WI38 (cell line): ENCODE data around the gene GAMT.

Source experiments
- H3K4me3 ChIP-seq: 2 replicates; pipeline ENCODE4 v1.5.1; 2011; ENCODE audit warnings: low read depth, mild to moderate bottlenecking, control low read depth, low read length
- TF ChIP-seq, protein P1 (sequence below): IDR thresholded peaks from 2 replicates; pipeline ENCODE4 v1.5.1; 2012; ENCODE audit warnings: low read depth, mild to moderate bottlenecking, control low read depth, low read length

The GAMT gene

DNA sequence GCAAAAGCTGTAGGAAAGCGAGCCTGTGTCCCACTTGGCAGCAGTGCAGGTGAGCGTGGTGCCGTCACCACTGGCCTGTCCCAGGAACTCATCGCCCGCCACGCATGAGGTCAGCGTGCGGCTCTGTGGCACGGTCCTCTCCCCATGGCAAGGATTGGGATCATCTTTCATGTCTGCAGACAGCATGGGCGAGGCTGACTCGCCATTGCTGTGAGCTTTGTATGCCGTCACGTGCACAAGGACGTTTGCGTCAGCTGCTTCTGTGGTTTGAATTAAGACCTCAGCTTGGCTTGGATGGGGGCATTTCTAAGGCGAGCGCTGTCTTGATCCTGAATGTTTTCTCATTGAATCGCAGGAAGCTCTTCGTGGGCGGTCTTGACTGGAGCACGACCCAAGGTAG lies 15.8 kb upstream of the GAMT start:
- TF ChIP-seq, protein P1, sequence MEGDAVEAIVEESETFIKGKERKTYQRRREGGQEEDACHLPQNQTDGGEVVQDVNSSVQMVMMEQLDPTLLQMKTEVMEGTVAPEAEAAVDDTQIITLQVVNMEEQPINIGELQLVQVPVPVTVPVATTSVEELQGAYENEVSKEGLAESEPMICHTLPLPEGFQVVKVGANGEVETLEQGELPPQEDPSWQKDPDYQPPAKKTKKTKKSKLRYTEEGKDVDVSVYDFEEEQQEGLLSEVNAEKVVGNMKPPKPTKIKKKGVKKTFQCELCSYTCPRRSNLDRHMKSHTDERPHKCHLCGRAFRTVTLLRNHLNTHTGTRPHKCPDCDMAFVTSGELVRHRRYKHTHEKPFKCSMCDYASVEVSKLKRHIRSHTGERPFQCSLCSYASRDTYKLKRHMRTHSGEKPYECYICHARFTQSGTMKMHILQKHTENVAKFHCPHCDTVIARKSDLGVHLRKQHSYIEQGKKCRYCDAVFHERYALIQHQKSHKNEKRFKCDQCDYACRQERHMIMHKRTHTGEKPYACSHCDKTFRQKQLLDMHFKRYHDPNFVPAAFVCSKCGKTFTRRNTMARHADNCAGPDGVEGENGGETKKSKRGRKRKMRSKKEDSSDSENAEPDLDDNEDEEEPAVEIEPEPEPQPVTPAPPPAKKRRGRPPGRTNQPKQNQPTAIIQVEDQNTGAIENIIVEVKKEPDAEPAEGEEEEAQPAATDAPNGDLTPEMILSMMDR: no peak
- H3K4me3 ChIP-seq: no peak overlapping the region

DNA sequence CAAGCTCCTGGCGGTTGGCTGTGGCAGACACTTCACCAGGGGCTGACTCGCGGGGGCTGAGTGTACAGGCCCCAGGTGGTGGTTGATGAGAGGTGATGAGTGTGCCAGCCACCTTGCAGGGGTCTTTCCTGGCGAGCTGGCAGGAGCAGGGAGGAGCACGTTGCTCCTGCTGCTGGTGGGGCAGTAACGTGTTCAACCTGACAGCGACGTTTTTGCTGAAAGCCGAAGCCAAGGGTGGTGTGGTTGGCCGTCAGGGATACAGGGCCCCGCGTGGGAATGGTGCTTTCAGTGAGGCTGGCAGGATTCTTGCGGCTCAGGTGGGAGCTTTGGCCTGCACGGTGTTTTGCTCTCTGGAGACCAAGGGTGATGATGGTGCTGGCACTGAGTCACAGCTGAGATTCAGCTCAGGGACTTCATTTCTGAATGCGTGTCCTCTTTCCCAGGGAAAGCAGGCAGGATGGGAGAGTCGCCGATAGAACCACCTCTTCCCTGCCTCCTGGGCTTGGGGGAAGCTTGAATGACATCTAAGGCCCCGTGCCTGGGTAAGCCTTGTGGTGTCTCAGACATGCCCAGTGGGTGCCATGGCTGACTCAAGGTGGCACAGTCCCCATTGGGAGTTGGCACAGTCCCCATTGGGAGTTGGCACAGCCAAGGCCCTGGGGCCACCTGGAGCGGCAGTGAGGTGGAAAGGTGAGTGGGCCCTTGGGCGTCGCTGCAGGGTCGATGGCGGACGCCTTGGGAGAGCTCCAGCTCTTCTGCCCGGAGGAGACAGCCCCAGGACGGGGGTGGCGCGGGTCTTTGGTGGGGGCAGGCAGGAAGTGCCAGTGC lies 14.9 kb upstream of the GAMT start:
- TF ChIP-seq, protein P1: no peak
- no peak overlapping the region for H3K4me3 ChIP-seq

DNA sequence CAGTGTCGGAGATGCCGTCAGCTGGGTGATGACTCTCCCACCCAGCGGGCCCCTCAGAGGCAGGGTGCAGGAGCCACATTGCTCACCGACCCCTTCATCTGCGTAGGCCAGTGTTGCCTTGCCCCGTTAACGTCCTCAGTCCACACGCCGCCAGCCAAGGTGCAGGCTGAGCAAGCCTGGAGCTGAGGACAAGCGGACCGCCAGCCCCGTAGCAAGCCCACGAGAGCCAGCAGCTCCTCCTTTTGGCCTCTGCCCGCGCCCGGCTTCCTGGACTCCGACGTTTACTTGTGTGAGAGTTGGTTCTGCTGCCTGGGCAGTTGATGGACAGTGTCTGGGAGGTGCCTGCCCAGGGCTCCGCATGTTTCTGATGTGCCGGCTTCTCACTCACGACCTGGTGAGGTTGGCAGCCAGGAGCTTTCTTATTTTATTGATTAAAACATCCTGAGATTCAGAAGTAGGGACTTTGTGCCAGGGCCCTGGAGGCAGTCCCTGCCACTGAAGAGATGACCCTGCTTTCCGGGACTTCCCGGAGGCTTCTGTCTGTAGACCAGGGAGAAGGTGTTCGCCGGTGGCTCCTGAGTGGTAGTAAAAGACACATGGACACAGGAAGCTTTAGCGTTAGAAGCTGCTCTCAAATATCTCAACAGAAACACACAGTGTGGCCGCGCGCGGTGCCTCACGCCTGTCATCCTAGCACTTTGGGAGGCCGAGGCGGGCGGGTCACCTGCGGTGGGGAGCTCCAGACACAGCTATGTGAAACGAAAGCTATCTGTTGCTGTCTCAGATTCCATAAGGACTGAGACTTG lies 11.9 kb upstream of the GAMT start:
- TF ChIP-seq, protein P1: no peak
- no peak overlapping the region for H3K4me3 ChIP-seq

DNA sequence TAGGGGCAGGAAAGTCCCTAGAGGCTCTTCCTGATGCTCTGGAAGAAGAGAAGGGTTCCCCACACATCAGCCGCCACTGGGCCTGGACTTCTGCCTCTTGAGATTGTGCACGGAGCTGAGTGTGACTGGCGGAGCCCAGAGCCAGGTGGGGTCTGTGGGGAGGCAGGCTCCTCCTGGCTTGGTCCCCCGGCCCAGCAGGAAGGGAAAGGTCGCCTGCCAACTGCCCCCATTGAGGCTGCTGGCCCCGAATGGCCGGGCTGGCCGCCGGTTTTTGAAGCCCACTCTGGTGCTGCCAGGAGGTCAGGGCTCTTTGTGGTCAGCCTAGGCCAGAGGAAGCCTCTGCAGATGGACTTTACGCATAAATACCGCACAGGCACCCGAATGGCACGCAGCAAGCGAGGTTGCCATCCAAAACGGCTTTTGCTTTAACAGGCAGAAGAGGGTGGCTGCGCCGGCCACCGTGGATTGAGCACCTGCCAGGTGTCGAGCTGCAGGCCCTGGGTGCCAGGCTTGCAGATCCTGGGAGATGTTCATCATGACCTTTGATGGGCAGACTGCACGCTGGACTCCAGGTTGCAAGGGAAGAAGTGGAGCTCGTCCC lies 11.1 kb upstream of the GAMT start:
- no peak overlapping the region for H3K4me3 ChIP-seq
- TF ChIP-seq, protein P1: no peak

DNA sequence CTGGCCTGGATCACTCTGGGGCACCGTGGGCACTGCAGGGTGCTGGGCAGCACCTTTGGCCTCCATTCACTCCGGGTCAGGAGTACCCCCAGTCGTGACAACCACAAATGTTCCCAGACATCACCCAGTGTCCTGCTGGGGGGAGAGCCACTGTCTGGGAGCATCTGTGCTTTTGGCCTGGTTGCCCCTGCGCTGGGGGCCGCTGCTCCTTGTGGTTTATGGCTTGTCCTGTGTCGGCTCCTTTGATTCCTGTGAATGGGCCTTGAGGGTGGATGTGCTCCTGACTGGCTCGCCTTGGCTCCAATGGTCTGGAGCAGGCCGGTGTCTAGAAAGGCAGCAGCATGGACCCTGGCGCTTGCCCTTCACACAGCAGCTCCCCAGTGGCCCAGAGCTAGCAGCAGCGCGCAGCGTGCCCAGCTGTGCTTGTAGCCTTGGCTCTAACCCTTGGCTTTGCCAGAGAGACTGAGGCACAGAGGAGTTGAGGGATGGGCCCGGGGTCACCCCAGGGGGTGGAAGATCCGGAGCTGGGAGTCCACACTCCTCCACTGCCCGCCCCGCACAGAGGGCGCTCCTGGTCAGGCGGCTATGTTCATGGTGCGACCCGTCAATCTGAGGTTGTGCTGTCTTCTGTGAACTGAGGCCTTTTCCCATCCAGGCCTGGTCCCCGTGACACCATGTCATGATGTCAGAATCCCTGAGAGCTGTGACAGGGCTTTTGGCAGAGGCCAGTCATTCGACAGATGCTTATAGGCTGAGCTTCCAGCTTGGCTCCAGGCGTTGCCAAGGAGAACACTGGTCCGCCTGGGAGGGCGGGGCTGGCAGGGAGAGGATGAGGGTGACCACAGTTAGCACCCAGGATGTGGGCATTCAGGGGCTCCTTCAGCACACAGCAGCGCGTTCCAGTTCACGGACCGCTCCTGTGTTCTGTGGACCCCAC lies 10.2 kb upstream of the GAMT start:
- H3K4me3 ChIP-seq: no peak overlapping the region
- TF ChIP-seq, protein P1: no peak

DNA sequence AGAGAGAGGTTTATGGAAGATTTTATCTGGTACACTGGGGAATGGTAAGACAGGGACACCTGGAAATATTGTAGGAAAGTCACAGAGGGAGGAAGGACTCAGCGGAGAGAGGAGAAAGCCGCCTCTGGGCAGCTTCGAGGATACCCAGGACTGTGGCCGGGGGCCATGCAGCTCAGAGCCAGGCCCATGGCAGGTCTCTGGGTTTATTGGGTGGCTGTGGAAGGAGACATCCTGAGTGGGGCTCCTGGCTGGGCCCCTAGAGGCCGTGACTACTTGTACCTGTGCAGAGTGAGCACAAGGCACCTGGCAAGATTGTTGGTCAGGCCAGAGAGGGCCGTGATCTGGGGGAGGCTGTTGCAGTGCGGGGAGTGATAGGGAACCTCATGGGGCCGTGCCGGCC lies 9.4 kb upstream of the GAMT start:
- no peak overlapping the region for H3K4me3 ChIP-seq
- TF ChIP-seq, protein P1: no peak
